HCT116 (cell line): Measurements from ENCODE around the gene ZC3H15. TPM values are rescaled to one million over a fixed set of nuclear protein-coding genes. Genes with fewer than 3 reads are reported as not detected.

ENCODE experiments used
- ATAC-seq: fragments of 200-7000 bp; cut with Tn5 transposase; 2 replicates; pipeline ENCODE4 v1.9.1; 2020; ENCODE audit warnings: mild to moderate bottlenecking, moderate library complexity
- BruUV-seq: library from RNA; stranded (reverse); fragments of 400-500 nt; replicated peaks from 2 replicates; lab custom pipeline; 2021; lab: Mats Ljungman, UMichigan
- CTCF ChIA-PET: fragments of 300-600 bp; sonication (Branson Sonifier 250); formaldehyde crosslinking; loops from one replicate; lab custom pipeline; 2021; ENCODE audit warnings: antibody characterized with exemption; lab: Charles Lee
- POLR2A ChIA-PET: fragments of 300-600, 350-600 bp; sonication (Branson Sonifier 250); formaldehyde crosslinking; loops from one replicate; lab custom pipeline; 2021; ENCODE audit warnings: antibody characterized with exemption; lab: Charles Lee
- RAD21 ChIA-PET, 2 experiments: fragments of 300-600 bp; sonication (Branson Sonifier 250); formaldehyde crosslinking; loops; one replicate each; lab custom pipeline; 2023; ENCODE audit warnings: low total read pairs in 2 of 2; ENCODE audit not compliant: uncharacterized antibody in 2 of 2, unreplicated experiment in 2 of 2, low non-redundant PET in 1 of 2; lab: Charles Lee
- DNase-seq: peaks from one replicate; pipeline ENCODE4 v3.0.0-alpha.2; 2010; ENCODE audit warnings: low read depth, low spot score
- H2AFZ ChIP-seq: fragments of 200-600 bp; shearing (Covaris generic), sonication (generic); 2 replicates; pipeline ENCODE4 v1.6.1; 2017; ENCODE audit warnings: low read depth, mixed run types, mixed read lengths, antibody characterized with exemption, low read length; ENCODE audit not compliant: poor library complexity, severe bottlenecking
- H3K27ac ChIP-seq: 2 replicates; pipeline ENCODE4 v1.5.1; 2012; ENCODE audit warnings: low read depth, low read length
- H3K27me3 ChIP-seq: fragments of 200-600 bp; sonication (generic); 2 replicates; pipeline ENCODE4 v1.6.1; 2016; ENCODE audit warnings: mixed run types, low read length, mixed read lengths; ENCODE audit not compliant: insufficient read depth
- H3K36me3 ChIP-seq, 2 experiments: fragments of 200-500 bp in 1 of 2; fragments of 200-600 bp in 1 of 2; sonication (Bioruptor generic) in 1 of 2; sonication (generic) in 1 of 2; 2 replicates each; pipeline versions ENCODE4 v1.5.1 to v1.6.1; 2014 to 2016; ENCODE audit warnings: low read length in 2 of 2, inconsistent platforms in 1 of 2, mixed read lengths in 1 of 2, mixed run types in 1 of 2; ENCODE audit not compliant: insufficient read depth in 2 of 2, control insufficient read depth in 1 of 2
- H3K4me1 ChIP-seq, 2 experiments: fragments of 200-600 bp in 1 of 2; sonication (generic) in 1 of 2; 2 replicates each; pipeline versions ENCODE4 v1.5.1 to v1.6.1; 2012 to 2017; ENCODE audit warnings: low read length in 2 of 2, inconsistent platforms in 1 of 2, mild to moderate bottlenecking in 1 of 2, mixed read lengths in 1 of 2, mixed run types in 1 of 2, moderate library complexity in 1 of 2; ENCODE audit not compliant: insufficient read depth in 2 of 2, control insufficient read depth in 1 of 2
- H3K4me2 ChIP-seq: fragments of 200-600 bp; sonication (generic); 2 replicates; pipeline ENCODE4 v1.6.1; 2017; ENCODE audit warnings: mixed run types, low read length, mixed read lengths
- H3K4me3 ChIP-seq, 2 experiments: fragments of 200-600 bp in 1 of 2; sonication (generic) in 1 of 2; replicated peaks in 1 of 2; 2 replicates each; pipeline ENCODE4 v1.5.1; 2011 to 2016; ENCODE audit warnings: low read length in 2 of 2, control low read depth in 1 of 2, low read depth in 1 of 2, mild to moderate bottlenecking in 1 of 2, mixed read lengths in 1 of 2, mixed run types in 1 of 2
- H3K79me2 ChIP-seq: fragments of 200-600 bp; sonication (generic); 2 replicates; pipeline ENCODE4 v1.6.1; 2017; ENCODE audit warnings: mild to moderate bottlenecking, mixed run types, low read length, moderate library complexity, mixed read lengths; ENCODE audit not compliant: insufficient read depth
- H3K9ac ChIP-seq: fragments of 200-600 bp; sonication (generic); 2 replicates; pipeline ENCODE4 v1.6.1; 2016; ENCODE audit warnings: low read length, mixed read lengths
- H3K9me2 ChIP-seq: fragments of 200-600 bp; sonication (generic), shearing (Covaris generic); 2 replicates; pipeline ENCODE4 v1.6.1; 2017; ENCODE audit warnings: mixed run types, mild to moderate bottlenecking, moderate library complexity; ENCODE audit not compliant: insufficient read depth
- H3K9me3 ChIP-seq, 2 experiments: fragments of 200-500 bp in 1 of 2; fragments of 200-600 bp in 1 of 2; sonication (Bioruptor generic) in 1 of 2; sonication (generic) in 1 of 2; 2 replicates each; pipeline ENCODE4 v1.6.1; 2014 to 2017; ENCODE audit warnings: low read length in 2 of 2, mixed read lengths in 2 of 2, inconsistent platforms in 1 of 2, low read depth in 1 of 2, mild to moderate bottlenecking in 1 of 2, mixed run types in 1 of 2, moderate library complexity in 1 of 2; ENCODE audit not compliant: control insufficient read depth in 1 of 2, insufficient read depth in 1 of 2
- H4K20me1 ChIP-seq: fragments of 200-600 bp; sonication (generic), shearing (Covaris generic); 2 replicates; pipeline ENCODE4 v1.6.1; 2017; ENCODE audit warnings: mixed run types, mild to moderate bottlenecking, moderate library complexity; ENCODE audit not compliant: insufficient read depth
- ELF1 ChIP-seq: IDR thresholded peaks from 2 replicates; pipeline ENCODE4 v1.6.1; 2012; ENCODE audit warnings: low read depth, borderline replicate concordance
- EZH2 ChIP-seq: fragments of 200-600 bp; sonication (generic); IDR thresholded peaks from 2 replicates; pipeline ENCODE4 v1.6.1; 2017; ENCODE audit warnings: antibody characterized with exemption, mixed run types
- EZH2phosphoT487 ChIP-seq: fragments of 200-600 bp; IDR thresholded peaks from 2 replicates; pipeline ENCODE4 v1.6.1; 2018; ENCODE audit warnings: antibody characterized with exemption, borderline replicate concordance
- FOSL1 ChIP-seq: IDR thresholded peaks from 2 replicates; pipeline ENCODE4 v1.6.1; 2012; ENCODE audit warnings: low read depth
- JUND ChIP-seq: IDR thresholded peaks from 2 replicates; pipeline ENCODE4 v1.6.1; 2012
- MAX ChIP-seq: IDR thresholded peaks from 2 replicates; pipeline ENCODE4 v1.6.1; 2012
- POLR2AphosphoS5 ChIP-seq: IDR thresholded peaks from 2 replicates; pipeline ENCODE4 v1.6.1; 2011; ENCODE audit warnings: mild to moderate bottlenecking, low read depth, low read length, moderate library complexity
- RAD21 ChIP-seq: IDR thresholded peaks from 2 replicates; pipeline ENCODE4 v1.6.1; 2012; ENCODE audit warnings: low read depth, mild to moderate bottlenecking
- REST ChIP-seq: IDR thresholded peaks from 2 replicates; pipeline ENCODE4 v1.6.1; 2012; ENCODE audit warnings: low read depth
- SIN3A ChIP-seq: IDR thresholded peaks from 2 replicates; pipeline ENCODE4 v1.6.1; 2012; ENCODE audit warnings: low read depth
- SRF ChIP-seq: IDR thresholded peaks from 2 replicates; pipeline ENCODE4 v1.6.1; 2012; ENCODE audit warnings: low read depth
- TCF7L2 ChIP-seq: IDR thresholded peaks from 2 replicates; pipeline ENCODE4 v1.7.0; 2011; ENCODE audit warnings: borderline replicate concordance, inconsistent platforms; ENCODE audit not compliant: insufficient read depth, insufficient read length; ENCODE audit errors: extremely low read depth
- YY1 ChIP-seq: IDR thresholded peaks from 2 replicates; pipeline ENCODE4 v1.6.1; 2011; ENCODE audit warnings: low read length, low read depth, moderate library complexity, mild to moderate bottlenecking; ENCODE audit not compliant: insufficient replicate concordance; ENCODE audit errors: extremely low read depth
- ZBTB33 ChIP-seq: IDR thresholded peaks from 2 replicates; pipeline ENCODE4 v1.6.1; 2011; ENCODE audit warnings: mild to moderate bottlenecking, low read length, moderate library complexity; ENCODE audit not compliant: insufficient replicate concordance; ENCODE audit errors: extremely low read depth
- ZFX ChIP-seq: fragments of 450-650 bp; IDR thresholded peaks from 2 replicates; pipeline ENCODE4 v1.6.1; 2017
- ZNF274 ChIP-seq: fragments of 200-500 bp; sonication (Bioruptor generic); IDR thresholded peaks from 2 replicates; pipeline ENCODE4 v1.6.1; 2014; ENCODE audit warnings: mild to moderate bottlenecking, low read depth, low read length, inconsistent platforms
- intact Hi-C: fragments of 100-400 bp; cut with micrococcal nuclease; formaldehyde crosslinking; loops from 2 replicates; pipeline ENCODE4 v1.10.0; 2022
- total RNA-seq: library from RNA; stranded (reverse); gene quantifications from one replicate; pipeline ENCODE4 v1.2.1, GENCODE V29; 2021; ENCODE audit not compliant: unreplicated experiment

Gene ZC3H15
- total RNA-seq, 1 experiment from 2014 or later: 75.2 TPM

- intact Hi-C loops: no loop called here
- RAD21 ChIA-PET: no interaction called here
- Histone ChIP-seq H3K36me3 (no peaks in the 10 kb centered on the region), H2AFZ (no peak overlapping the region), H3K27me3 (no peaks in the 10 kb centered on the region), H3K4me2 (no peak overlapping the region), H3K4me3 (no peak overlapping the region), H3K27ac (no peak overlapping the region), H3K9me3 (no peaks in the 10 kb centered on the region), H3K9me2 (no peaks in the 10 kb centered on the region), H3K4me1 (peaks cover 17 to 28% of the 10 kb centered on the region in 2 experiments), H3K79me2 (no peaks in the 10 kb centered on the region), H3K9ac (no peak overlapping the region), H4K20me1 (no peaks in the 10 kb centered on the region)
- DNase-seq (no peak), ATAC-seq (no peak)
- CTCF ChIA-PET: no interaction called here
- BruUV-seq: no TSS peak
- POLR2A ChIA-PET: no interaction called here
- TF ChIP-seq ZBTB33 (no peak), POLR2AphosphoS5 (no peak), SRF (no peak), TCF7L2 (no peak), JUND (no peak), MAX (no peak), ZNF274 (no peak), YY1 (no peak), ELF1 (no peak), RAD21 (no peak), EZH2 (no peak), EZH2phosphoT487 (no peak), REST (no peak), ZFX (no peak), SIN3A (no peak), FOSL1 (no peak)
Observed at GRCh38 chr2:186540941-186541340, 54.9 kb downstream of the ZC3H15 start.
